GM19455 (cell line): ENCODE data around the gene CBLB.
"Not testable (repeated sequence)": the region's sequence is repeated elsewhere in the genome, so short reads cannot be mapped to it uniquely, and the experiment has no call there.

ENCODE experiments used
- ATAC-seq: cut with Tn5 transposase; IDR thresholded peaks from one replicate; pipeline ENCODE4 v1.9.1; 2021; ENCODE audit not compliant: unreplicated experiment

CBLB gene

GRCh38 chr3:105823149-105823867, 45.5 kb downstream of the CBLB start:
- no peak for ATAC-seq

GRCh38 chr3:105822171-105823123, 46.4 kb downstream of the CBLB start:
- no peak for ATAC-seq

- no peak for ATAC-seq
Observed at GRCh38 chr3:105821433-105821832, 47.4 kb downstream of the CBLB start.

- ATAC-seq = no peak
Observed at GRCh38 chr3:105816833-105817232, 52.0 kb downstream of the CBLB start.

GRCh38 chr3:105815331-105815730, 53.5 kb downstream of the CBLB start:
- ATAC-seq = not testable (repeated sequence)

- ATAC-seq = no peak
Observed at GRCh38 chr3:105813710-105814109, 55.1 kb downstream of the CBLB start.

GRCh38 chr3:105812194-105812586, 56.6 kb downstream of the CBLB start:
- no peak for ATAC-seq

GRCh38 chr3:105811518-105812193, 57.2 kb downstream of the CBLB start:
- ATAC-seq = no peak

- no peak for ATAC-seq
Observed at GRCh38 chr3:105809208-105809888, 59.5 kb downstream of the CBLB start.

- ATAC-seq = no peak
Observed at GRCh38 chr3:105807701-105808100, 61.1 kb downstream of the CBLB start.

- ATAC-seq = no peak
Observed at GRCh38 chr3:105807146-105807545, 61.7 kb downstream of the CBLB start.

GRCh38 chr3:105806359-105806758, 62.5 kb downstream of the CBLB start:
- no peak for ATAC-seq

GRCh38 chr3:105805404-105805803, 63.4 kb downstream of the CBLB start:
- no peak for ATAC-seq

- no peak for ATAC-seq
Observed at GRCh38 chr3:105802118-105802706, 66.6 kb downstream of the CBLB start.

- no peak for ATAC-seq
Observed at GRCh38 chr3:105801397-105801796, 67.4 kb downstream of the CBLB start.

- ATAC-seq = no peak
Observed at GRCh38 chr3:105800320-105800719, 68.5 kb downstream of the CBLB start.

GRCh38 chr3:105799286-105799685, 69.5 kb downstream of the CBLB start:
- ATAC-seq = no peak

GRCh38 chr3:105798381-105798934, 70.4 kb downstream of the CBLB start:
- ATAC-seq = peak; percentile 56

GRCh38 chr3:105793040-105793439, 75.8 kb downstream of the CBLB start:
- ATAC-seq = no peak
